SU-DHL-6 (cell line): Measurements from ENCODE around the gene NXN.

Experiments
- EZH2phosphoT487 ChIP-seq: fragments of 200-600 bp; sonication (generic), shearing (Covaris generic); conservative IDR thresholded peaks from 2 replicates; pipeline ENCODE4 v1.6.1; 2018; ENCODE audit warnings: mild to moderate bottlenecking, antibody characterized with exemption, low read length, moderate library complexity, mixed read lengths
- TF ChIP-seq, protein P1 (sequence below): fragments of 200-600 bp; sonication (generic); IDR thresholded peaks from one replicate; pipeline ENCODE4 v1.5.1; 2017; ENCODE audit warnings: antibody characterized with exemption, mild to moderate bottlenecking, low read length, moderate library complexity; ENCODE audit not compliant: insufficient read depth, poor library complexity, severe bottlenecking

GRCh38 chr17:1007310-1008007, 27.9 kb upstream of the NXN start:
- TF ChIP-seq, protein P1, sequence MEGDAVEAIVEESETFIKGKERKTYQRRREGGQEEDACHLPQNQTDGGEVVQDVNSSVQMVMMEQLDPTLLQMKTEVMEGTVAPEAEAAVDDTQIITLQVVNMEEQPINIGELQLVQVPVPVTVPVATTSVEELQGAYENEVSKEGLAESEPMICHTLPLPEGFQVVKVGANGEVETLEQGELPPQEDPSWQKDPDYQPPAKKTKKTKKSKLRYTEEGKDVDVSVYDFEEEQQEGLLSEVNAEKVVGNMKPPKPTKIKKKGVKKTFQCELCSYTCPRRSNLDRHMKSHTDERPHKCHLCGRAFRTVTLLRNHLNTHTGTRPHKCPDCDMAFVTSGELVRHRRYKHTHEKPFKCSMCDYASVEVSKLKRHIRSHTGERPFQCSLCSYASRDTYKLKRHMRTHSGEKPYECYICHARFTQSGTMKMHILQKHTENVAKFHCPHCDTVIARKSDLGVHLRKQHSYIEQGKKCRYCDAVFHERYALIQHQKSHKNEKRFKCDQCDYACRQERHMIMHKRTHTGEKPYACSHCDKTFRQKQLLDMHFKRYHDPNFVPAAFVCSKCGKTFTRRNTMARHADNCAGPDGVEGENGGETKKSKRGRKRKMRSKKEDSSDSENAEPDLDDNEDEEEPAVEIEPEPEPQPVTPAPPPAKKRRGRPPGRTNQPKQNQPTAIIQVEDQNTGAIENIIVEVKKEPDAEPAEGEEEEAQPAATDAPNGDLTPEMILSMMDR: no peak
- TF ChIP-seq EZH2phosphoT487: no peak
